Measurements from ENCODE around the gene WDR31. TPM values are rescaled to one million over a fixed set of nuclear protein-coding genes. Genes with fewer than 3 reads are reported as not detected.

WDR31 gene
- total RNA-seq, 1 donor from 2014 or later: 1.7 TPM

DNA sequence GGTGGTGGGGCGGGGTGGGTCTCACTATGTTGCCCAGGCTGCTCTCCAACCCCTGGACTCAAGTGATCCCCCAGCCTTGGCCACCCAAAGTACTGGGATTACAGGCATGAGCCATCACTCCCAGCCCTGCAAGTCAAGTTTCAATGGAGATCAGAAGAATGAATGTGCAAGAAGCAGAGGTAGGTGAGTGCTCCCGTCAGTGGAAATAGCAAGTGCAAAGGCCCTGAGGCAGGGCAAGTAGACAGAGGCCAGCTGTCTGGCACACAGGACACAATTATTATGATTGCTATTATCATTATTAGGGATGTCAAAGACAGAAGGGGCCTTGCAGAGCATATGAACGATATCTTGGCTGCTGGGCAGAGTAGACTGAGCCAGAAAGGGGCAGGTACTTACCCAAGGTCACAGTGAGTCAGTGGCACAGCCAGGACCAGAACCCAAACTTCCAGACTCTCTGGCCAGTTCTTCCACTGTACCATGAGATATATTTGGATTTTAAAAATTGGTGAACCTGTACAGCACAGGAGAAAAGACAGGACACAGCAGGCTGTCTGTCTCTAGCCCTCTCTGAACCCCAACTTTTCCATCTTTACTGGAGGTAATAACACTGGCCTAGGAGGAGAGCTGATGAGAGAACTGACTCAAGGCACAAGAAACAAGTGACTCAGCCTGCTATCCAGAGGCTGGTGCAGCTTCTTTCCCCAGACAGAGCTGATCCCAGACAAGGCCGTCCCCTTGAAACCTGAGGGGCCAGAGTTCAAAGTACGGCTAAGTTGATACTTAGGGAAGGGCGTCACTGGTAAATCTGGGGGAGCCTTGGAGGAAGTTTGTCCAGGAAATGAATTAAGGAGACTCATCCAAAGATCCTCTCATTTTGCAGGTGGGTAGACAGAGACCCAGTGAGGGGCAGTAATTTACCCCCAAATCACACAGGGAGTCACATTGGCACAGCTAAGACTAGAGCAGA lies 35.3 kb upstream of the WDR31 start:
- Mint-ChIP-seq H3K4me1 (ENCODE audit: low read depth) (peaks cover 6% of the 10 kb centered on the region), H3K4me3 (ENCODE audit: unreplicated experiment) (peak overlapping the region; percentile 78), H3K27ac (ENCODE audit: unreplicated experiment) (no peak overlapping the region), H3K9me3 (ENCODE audit: low read depth) (no peaks in the 10 kb centered on the region), H3K27me3 (ENCODE audit: low read depth) (no peaks in the 10 kb centered on the region), H3K36me3 (ENCODE audit: low read depth) (peaks cover 3% of the 10 kb centered on the region)
- TF ChIP-seq, protein P1, sequence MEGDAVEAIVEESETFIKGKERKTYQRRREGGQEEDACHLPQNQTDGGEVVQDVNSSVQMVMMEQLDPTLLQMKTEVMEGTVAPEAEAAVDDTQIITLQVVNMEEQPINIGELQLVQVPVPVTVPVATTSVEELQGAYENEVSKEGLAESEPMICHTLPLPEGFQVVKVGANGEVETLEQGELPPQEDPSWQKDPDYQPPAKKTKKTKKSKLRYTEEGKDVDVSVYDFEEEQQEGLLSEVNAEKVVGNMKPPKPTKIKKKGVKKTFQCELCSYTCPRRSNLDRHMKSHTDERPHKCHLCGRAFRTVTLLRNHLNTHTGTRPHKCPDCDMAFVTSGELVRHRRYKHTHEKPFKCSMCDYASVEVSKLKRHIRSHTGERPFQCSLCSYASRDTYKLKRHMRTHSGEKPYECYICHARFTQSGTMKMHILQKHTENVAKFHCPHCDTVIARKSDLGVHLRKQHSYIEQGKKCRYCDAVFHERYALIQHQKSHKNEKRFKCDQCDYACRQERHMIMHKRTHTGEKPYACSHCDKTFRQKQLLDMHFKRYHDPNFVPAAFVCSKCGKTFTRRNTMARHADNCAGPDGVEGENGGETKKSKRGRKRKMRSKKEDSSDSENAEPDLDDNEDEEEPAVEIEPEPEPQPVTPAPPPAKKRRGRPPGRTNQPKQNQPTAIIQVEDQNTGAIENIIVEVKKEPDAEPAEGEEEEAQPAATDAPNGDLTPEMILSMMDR (IDR thresholded peaks at IDR 0.05): no peak
- DNase-seq (ENCODE audit: low spot score): no peak

DNA sequence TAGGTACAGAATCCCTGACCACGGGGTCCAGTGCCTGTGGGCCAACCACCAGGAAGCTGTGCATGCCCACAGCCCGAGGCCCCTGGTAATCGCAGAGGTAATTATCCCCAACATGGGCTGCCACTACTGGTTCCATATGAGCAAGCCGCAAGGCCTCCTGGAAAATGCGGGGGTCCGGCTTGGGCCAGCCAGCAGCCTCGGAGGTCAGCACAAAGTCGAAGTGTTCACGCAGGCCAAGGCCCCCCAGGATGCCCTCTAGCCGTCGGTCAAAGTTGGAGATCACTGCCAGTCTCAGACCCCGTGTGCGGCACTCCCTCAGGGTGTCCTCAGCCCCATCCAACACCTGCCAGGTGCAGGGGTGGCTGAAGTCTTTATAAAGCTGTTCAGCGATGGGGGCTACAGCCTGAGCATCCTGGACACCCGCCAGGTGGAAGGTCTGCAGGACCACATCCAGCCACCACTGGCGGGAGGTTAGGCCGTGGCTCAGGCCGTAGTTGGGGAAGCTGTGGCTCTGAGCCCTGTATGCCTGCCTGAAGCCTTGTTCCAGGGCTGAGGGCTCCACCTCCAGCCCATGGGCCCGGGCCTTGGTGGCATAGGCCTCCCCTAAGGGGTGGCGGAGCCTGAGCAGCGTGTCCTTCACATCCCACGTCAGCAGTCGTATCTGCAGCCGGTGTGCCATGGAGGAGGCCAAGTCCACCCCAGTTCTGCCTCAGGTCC lies 33.8 kb upstream of the WDR31 start:
- no peak for DNase-seq (ENCODE audit: low spot score)
- H3K36me3 Mint-ChIP-seq (ENCODE audit: low read depth): peaks cover 3% of the 10 kb centered on the region
- H3K9me3 Mint-ChIP-seq (ENCODE audit: low read depth): no peaks in the 10 kb centered on the region
- no peaks in the 10 kb centered on the region for H3K27me3 Mint-ChIP-seq (ENCODE audit: low read depth)
- H3K4me3 Mint-ChIP-seq (ENCODE audit: unreplicated experiment): no peak overlapping the region
- H3K4me1 Mint-ChIP-seq (ENCODE audit: low read depth): peaks cover 6% of the 10 kb centered on the region
- TF ChIP-seq, protein P1 (IDR thresholded peaks at IDR 0.05): no peak
- no peak overlapping the region for H3K27ac Mint-ChIP-seq (ENCODE audit: unreplicated experiment)

DNA sequence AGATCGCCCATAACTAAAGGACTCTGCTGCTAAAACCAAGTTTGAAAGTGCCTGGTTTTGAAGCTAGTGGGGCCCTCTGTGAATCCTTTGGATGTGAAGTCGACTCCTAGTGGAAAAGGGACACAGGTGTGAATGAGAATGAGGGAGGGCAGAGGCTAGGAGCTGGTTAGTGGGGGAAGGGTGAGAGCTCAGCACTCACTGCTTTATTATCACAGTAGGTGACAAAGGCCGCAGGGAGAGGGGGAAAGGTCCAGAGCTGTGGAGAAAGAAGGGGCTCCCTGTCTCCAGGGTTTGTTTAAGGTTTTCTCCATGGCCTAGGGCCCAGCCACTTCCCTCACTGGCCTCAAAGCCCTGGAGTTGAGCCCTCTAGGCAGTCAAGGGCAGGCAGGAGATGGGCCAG lies 33.2 kb upstream of the WDR31 start:
- no peak overlapping the region for H3K4me3 Mint-ChIP-seq (ENCODE audit: unreplicated experiment)
- H3K36me3 Mint-ChIP-seq (ENCODE audit: low read depth): peaks cover 3% of the 10 kb centered on the region
- H3K9me3 Mint-ChIP-seq (ENCODE audit: low read depth): no peaks in the 10 kb centered on the region
- no peak for DNase-seq (ENCODE audit: low spot score)
- no peak overlapping the region for H3K27ac Mint-ChIP-seq (ENCODE audit: unreplicated experiment)
- H3K27me3 Mint-ChIP-seq (ENCODE audit: low read depth): no peaks in the 10 kb centered on the region
- H3K4me1 Mint-ChIP-seq (ENCODE audit: low read depth): peaks cover 6% of the 10 kb centered on the region
- TF ChIP-seq, protein P1 (IDR thresholded peaks at IDR 0.05): no peak

DNA sequence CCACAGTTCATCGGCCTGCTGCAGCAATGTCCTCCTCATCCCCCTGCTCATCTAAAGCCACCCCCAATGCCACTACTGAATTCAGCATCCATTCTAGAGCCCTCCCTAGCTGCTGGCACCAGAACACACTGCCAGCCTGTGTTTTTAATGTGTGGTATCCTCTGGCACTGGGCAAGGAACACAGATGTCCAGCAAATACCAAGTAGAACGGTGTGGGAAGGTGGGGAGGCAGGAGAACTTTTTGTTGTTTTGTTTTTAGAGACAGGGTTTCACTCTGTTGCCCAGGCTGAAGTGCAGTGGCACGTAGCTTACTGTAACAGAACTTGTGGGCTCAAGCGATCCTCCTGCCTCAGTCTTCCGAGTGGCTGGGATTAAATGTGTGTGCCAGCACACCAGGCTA lies 32.0 kb upstream of the WDR31 start:
- no peak for DNase-seq (ENCODE audit: low spot score)
- TF ChIP-seq, protein P1 (IDR thresholded peaks at IDR 0.05): no peak
- Mint-ChIP-seq H3K9me3 (ENCODE audit: low read depth) (no peaks in the 10 kb centered on the region), H3K27ac (ENCODE audit: unreplicated experiment) (no peak overlapping the region), H3K27me3 (ENCODE audit: low read depth) (no peaks in the 10 kb centered on the region), H3K4me1 (ENCODE audit: low read depth) (peaks cover 6% of the 10 kb centered on the region), H3K36me3 (ENCODE audit: low read depth) (peaks cover 3% of the 10 kb centered on the region), H3K4me3 (ENCODE audit: unreplicated experiment) (no peak overlapping the region)

DNA sequence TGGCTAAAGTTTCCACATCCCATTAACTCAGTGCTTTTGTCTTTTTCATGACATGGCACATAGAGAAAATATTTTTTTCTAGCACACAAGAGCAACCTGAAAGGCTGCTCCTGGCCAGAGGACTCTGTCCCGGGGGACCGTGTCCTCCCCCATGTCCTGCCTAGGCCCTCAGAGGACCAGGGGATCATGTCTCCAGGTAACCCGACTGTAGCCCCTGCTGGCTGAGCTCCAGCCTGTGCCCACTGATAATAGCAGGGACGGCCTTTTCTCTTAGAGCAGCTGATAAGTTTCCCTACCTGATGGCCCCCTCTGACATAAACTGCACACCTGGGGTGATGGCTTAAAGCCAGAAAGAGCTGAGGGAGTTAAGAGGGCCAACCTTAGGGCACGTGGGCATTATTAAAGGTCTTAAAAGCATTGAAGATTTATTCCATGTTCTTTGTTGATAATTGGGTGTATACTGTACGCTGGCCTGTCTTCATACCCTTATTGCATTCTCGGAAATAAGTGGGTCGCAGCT lies 30.8 kb upstream of the WDR31 start:
- no peaks in the 10 kb centered on the region for H3K27me3 Mint-ChIP-seq (ENCODE audit: low read depth)
- H3K27ac Mint-ChIP-seq (ENCODE audit: unreplicated experiment): no peak overlapping the region
- DNase-seq (ENCODE audit: low spot score): no peak
- peaks cover 3% of the 10 kb centered on the region for H3K36me3 Mint-ChIP-seq (ENCODE audit: low read depth)
- no peak overlapping the region for H3K4me3 Mint-ChIP-seq (ENCODE audit: unreplicated experiment)
- no peaks in the 10 kb centered on the region for H3K9me3 Mint-ChIP-seq (ENCODE audit: low read depth)
- TF ChIP-seq, protein P1 (IDR thresholded peaks at IDR 0.05): no peak
- H3K4me1 Mint-ChIP-seq (ENCODE audit: low read depth): peaks cover 6% of the 10 kb centered on the region

All from chondrocyte (in vitro differentiated cells).